Stimulated activated CD4-positive, alpha-beta T cell treated with anti-CD3 and anti-CD28 coated beads, Interleukin-2, amount 100 ng/mL, for 48 hours (primary cell): ENCODE data around the gene CNTN5.

Experiments used
- DNase-seq, 2 donors: peaks; one replicate each; pipeline ENCODE4 v3.0.0-alpha.2; 2020

CNTN5 gene

DNA sequence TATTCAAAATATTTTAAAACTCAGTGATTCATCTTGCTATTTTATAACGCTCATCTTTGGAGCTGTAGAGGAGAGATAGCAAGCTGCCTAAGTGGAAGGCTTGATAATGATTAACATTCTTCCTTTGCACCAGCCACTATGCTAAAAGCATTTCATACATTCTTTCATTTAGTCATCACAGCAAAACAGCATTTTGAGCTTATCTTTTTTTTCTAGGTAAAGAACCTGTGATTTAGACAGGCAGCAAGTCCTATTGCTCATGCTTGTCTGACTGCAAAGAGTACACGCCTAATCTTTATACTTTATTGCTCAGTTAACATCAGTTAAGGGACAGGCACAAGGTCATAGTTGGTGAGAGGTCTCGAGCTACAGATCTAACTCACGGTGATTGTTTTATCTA lies 953.2 kb downstream of the CNTN5 start:
- no peak for DNase-seq

DNA sequence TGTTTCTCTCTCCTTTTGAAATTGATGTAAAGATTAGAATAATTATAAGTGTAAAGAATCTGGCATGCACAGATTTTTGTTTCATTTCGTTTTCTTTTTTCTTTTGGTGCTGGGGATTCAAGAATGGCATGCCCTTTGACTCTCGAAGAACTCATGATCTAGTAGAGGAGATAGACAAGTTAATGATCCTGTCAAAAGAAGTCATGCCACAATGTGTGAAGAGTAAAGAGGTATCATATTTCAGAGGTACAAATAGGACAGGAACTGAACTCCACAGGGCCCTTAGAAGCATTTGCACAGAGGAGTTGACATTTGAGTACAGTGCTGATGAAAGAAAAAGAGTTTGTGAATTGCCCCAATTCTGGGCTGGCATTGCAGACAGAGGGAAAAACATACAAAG lies 958.3 kb downstream of the CNTN5 start:
- no peak for DNase-seq

DNA sequence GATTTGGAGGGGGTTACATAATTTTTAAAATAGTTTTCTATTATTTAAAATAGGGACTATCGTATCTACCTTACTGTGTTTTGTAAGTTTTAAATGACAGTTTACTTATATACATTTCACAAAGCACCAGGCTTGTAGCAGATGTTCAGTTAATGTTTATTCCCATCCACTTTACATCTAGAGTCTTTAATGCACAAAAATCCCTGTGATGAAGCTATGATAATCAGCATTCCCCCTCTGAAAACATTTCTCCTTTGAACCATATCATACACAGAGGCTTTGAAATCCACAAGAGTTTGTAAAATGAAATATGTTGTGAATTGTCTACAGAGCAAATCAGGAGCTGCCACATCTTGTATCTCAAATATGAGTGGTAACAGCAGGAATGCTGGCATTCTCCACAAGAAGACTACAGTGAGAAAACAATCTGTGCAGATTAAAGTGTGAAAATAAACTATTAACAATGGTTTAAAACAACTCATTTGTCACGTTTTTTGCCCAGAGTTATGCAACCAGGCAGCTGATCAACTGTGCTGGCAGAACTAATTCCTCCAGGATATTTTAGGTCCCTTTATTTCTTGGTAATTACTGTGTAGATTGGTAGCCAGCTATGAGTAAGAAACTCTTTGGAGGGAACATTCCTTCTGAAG lies 967.2 kb downstream of the CNTN5 start:
- DNase-seq: no peak

DNA sequence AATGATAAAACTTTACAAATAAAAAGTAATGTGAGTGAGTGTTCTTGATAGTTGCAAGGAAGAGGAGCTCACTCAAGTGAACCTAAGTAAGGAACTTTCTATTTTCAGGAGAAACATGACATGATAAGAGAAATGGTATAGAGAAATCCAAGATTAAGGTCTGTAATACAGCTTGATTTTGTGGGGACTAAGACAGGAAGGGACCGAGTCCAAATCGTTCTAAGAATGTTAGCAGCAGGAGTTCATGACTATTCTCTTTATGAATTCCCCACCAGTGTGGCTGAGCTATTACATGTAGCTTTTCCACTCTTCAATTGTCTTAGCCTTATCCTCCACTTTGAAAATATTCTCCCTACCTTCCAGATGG lies 967.7 kb downstream of the CNTN5 start:
- DNase-seq: no peak

DNA sequence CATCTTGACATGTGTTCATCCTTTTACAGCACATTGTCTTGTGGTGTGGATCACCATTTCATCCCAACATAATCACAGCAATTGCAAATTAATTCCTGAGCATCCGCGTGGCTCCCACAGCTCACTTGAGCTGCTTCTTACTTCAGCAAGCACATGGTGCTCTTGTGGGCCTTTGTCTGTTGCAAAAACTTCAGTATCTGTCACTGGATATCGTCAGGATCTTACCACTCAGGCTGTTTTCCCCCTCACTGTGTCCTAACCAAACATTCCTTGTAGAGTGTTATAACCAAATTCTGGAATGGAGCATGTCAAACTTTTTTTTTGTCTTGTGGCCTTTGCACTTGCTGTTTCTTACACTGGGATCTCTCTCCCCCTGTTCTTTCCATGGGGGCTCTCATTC lies 983.2 kb downstream of the CNTN5 start:
- DNase-seq: no peak

DNA sequence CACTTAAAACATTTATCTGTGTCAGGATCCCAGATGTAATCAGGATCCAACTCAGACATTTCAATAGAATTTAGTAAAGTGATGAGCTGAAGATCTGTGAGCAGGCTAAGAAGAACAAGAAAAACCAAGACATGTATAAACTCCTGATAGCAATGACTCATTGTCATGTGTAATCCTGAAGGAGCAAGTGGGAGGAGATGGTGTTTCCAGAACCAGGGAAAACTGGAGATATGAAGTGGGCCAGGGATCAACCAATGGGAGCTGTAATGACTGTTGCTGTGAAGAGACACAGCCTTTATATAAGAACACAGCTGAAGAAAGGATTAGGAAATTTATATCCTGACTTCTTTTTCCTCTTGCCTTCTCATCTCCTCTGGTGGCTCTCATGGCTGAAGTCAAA lies 983.8 kb downstream of the CNTN5 start:
- no peak for DNase-seq

DNA sequence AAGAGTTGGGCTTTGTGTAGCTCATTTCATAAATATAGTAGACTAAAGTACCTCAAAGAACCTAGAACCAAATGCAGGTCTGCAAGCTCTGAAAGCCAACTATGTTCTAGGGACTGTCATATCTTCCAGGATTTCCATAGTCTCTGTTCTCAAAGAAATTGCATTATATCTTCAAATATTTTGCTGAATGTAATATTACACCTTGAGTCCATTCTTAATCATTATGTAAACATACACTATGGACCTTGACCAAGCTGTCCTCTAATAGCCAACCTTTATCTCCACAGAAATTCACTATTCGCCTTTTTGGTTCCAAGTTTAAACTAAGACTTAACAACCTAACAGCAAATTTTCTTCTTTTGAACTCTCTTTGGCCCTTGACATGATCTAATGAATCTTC lies 987.7 kb downstream of the CNTN5 start:
- no peak for DNase-seq

DNA sequence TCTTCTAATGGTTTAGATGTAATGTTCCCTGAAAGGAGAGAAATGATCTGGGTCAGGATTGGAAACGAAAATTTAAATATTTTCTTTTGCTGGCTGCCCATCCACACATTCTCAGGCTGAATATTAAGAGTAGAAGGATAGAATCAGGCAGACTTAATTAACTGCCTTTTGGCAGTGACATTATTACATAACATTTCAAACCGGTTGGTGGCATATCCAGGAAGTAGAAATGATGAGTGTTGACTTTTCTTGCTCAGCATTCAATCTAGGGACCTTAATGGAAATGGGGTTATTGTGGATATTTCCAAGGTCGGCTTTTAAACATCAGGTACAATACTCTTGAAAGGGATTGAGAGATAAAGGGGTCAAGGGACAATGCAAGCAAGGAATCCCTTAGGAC lies 989.0 kb downstream of the CNTN5 start:
- DNase-seq: no peak

DNA sequence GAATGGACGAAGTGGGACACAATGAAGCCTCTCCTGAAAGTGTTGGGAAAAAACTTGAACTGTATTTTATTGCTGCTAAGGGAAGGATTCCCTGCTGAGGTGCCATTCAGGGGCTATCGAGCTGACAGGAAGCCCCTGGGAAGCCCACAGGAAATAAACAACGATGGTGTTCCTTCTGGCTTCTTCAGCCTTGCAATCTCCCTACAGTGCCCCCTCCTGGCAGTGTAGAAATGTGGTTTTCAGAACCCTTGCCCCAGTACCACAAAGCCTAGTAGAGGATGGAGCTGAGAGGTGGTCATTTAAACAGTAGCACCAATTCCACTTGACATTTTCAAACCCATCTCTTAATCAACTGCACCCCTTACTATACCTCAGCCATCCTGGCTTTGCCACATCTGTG lies 989.6 kb downstream of the CNTN5 start:
- no peak for DNase-seq

DNA sequence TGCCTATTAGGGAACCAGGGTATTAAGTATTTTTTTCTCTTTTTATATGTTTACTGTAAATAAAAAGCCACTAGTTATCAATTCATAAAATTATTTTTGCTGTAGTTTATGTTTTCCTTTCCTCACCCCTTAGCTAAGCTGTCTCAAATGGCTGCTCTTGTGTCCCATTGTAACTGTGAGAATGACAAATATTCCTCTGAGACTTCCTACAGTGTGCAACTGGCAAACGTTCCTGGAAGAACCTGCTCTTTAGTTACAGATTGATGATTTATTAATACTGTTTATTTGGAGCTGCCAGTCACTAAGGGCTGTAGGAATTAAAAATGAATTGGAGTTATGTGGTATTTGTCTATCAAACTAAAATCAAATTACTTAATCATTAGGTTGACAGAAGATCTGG lies 990.9 kb downstream of the CNTN5 start:
- no peak for DNase-seq

DNA sequence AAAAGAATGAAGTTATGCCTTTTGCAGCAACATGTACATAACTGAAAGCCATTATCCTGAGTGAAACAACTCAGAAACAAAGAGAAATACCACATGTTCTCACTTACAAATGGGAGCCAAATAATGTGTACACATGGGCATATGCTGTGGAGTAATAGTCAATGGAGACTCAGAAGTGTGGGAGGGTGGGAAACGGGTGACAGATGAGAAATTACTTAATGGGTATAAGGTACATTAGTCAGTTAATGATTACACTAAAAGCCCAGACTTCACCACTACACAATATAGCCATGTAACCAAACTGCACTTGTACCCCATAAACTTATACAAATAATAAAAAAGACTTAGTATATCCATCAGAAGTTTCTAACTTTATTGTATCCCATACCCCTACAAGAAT lies 992.3 kb downstream of the CNTN5 start:
- no peak for DNase-seq

DNA sequence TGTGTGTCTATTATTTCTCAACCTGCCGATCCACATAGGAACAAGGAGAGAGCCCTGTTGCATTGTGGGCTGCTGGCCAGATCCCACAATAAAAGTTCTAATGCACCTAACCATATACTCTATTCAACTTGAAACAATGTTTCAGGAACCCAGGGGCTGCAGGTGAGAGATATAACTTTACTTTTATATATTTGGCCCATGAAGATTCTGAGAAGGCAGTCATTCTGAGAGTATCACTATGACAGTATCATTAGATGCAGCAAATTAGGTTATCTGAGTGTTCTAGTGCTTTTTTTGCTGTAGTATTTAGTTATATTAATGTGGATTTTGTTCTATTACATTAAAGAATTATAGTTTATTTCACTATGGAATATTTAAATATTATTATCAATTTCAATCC lies 1011.2 kb downstream of the CNTN5 start:
- DNase-seq: no peak

DNA sequence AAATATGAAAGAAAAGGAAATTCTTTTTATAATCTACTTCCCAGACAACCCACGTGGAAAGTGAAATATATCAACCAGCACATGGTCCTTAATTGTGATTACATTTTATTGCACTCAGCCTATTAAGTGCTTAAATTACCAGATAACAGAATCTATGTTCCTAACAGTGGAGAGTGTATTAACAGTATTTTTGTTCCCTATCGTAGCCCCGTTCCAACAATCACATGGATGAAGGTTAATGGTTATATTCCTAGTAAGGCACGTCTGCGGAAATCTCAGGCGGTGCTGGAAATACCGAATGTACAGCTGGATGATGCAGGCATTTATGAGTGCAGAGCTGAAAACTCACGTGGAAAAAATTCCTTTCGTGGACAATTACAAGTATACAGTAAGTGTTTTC lies 1040.3 kb downstream of the CNTN5 start:
- DNase-seq: no peak

DNA sequence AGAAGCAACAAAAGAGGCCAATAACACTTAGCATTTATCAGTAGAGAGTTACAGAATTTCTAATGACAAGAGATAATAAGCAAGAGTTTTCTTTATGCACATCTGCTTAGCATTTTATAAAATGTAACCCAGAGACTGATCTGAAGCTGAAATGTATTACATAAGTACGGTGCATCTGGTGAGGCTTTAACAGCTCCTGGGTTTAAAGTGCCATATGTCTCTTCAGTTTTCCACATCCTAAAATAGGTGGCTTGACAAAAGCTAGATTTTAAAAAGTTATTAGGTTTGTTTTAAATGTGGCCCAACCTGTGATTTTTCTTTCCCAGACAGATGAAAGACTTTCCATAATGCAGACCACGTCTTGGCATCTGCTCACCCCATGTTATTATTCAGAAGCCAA lies 1045.7 kb downstream of the CNTN5 start:
- no peak for DNase-seq

DNA sequence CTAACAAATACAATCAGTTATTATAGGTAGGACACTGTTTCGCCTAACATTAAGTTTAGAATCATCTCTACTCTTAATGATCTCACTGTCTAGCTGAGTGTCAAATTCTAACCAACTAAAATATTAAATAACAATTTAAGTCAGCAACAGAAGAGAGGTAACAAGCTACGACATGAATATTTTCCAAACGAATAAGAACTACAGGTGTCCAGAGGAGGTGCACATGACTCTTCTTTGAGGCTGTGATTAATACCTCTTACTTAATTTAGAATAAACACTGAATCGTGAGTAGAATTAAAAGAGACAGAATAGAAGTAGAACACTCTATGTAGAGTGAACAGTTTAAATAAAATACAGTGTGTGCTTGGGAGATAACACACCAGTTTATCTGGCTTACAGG lies 1047.4 kb downstream of the CNTN5 start:
- DNase-seq: no peak

DNA sequence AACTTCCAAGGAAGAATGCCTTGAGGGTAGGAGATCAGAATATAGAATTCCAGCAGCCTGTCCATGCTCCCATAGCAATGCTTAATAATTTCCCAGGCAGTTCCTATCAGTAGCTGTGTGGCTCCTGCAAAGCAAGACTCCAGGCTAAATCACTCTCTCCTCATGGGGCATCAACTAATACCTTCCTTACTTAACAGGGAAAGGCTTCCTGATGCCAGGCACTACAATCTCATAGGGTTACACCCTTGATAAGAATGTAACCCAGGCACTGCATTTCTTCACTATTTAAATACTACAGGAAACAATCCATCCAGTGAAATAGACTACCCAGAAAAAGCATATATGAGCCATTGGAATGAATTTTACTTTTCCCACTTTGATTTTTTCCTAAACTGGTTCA lies 1051.4 kb downstream of the CNTN5 start:
- DNase-seq: no peak

DNA sequence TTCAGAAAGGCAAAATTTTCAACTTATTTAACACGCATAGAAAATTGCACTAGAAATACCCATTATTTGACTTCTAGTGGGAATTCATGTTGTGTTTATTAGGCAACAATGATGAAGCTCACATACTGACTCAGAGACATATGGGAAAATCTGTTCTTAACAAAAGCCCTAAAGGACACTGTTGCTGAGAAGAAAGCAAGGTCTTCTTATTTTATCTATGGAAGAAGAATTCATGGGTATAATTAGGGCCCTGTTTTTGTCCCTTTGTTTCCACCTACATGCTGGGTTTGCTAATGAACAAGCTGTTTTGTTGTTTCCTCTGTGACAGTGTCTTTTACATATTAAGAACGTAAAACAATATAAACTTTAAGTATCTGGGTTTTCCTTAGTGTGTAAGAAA lies 1059.6 kb downstream of the CNTN5 start:
- DNase-seq: no peak

DNA sequence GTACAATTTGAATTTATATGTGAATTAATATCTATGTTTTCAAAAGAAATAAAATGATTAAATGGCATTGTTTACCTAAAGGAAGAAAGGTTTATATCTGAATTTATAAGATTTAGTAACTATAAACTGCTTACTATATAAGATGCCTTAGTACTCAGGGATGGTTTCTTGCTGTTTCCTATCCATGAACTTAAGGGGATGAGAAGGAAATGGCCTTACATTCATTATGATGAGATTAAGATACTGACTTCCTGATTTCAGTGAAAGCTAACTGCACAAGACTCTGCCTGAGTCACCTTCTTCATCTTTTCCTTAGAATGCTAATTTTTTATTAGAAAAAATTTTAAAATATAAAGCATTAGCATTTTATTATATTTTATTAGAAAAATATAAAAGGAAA lies 1060.1 kb downstream of the CNTN5 start:
- no peak for DNase-seq

DNA sequence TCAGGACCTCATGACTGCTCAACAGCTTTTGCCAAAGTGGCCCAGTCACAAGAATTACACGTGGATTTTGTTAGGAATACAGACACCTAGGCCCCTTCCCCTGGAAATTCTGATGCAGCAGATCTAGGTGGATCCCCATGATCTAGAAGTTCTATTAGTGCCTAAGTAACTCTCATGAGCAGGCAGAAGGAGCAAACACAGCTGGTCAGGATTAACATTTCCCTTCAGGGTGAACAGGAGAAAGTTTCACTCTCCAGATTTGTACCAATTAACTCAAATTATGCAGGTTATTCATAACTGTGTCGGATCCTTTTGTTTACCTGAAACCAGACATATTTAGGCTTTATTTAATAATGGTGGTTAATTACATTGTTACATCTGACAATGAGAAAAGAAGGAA lies 1072.9 kb downstream of the CNTN5 start:
- DNase-seq: no peak

DNA sequence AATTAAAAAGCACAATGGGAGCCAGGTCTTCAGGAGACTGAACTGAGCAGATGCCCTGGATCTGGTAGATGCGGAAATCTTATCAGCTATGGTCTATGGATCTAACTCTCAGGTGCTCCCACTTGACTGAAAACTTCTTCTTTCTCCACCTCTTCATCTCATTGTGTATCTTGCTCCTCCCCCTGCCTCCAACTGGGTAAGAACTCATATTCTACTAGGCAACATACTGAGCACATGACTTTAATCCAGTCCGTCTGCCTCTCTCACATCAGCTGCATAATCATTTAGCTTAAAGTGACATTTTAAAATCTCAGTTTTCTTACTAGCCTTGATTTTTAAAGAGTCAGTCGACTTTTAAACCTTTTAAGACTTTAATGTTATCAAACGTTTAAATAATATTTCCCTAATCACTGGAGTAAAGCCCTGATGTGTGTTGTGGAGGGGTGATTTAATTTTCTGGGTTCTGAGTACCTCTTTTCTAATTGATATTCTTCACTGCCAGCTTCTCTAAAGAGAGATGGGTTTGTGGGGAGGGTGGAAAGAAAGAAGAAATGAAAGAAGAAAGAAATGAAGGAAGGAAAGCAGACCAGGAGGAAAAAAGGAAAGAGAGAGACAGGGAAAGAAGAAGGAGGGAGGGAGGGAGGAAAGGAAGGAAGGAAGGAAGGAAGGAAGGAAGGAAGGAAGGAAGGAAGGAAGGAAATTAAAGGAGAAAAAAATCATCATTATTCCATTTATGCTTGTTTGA lies 1073.5 kb downstream of the CNTN5 start:
- no peak for DNase-seq

DNA sequence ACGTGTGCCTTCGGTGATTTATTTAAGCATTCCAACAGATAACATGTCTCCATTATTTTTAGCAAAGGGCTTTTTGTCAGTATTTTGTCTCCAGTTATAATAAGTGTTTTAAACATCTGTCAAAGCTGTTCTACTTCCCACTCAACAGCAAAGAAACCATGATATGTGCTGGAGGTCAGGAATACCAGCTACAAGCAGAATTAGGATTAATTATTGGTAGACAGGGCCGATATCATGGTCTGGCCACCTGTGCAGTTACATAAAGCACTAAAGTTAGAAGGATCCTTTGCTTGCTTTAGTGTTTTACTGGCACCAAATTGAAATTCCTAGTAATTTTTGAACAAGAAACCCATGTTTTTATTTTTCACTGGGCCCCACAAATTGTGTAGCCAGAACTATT lies 1075.1 kb downstream of the CNTN5 start:
- DNase-seq: no peak

DNA sequence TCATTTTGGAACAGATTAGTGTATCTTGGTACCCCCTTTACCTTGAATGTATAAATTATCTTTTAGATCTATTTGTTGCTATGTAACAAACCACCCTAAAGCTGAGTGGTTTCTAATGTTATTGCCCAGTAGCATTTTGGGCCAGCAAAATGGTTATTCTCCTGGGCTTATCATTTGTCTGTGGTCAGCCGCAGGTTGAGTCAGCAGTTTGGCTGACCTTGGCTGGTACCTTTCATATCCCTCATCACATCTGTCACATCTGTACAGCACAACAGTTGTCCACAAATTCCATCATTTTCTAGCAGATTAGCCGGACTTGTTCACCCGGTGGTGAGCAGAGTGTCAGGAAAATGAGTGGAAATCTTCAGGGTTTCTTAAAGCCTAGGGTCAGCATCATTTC lies 1077.8 kb downstream of the CNTN5 start:
- no peak for DNase-seq

DNA sequence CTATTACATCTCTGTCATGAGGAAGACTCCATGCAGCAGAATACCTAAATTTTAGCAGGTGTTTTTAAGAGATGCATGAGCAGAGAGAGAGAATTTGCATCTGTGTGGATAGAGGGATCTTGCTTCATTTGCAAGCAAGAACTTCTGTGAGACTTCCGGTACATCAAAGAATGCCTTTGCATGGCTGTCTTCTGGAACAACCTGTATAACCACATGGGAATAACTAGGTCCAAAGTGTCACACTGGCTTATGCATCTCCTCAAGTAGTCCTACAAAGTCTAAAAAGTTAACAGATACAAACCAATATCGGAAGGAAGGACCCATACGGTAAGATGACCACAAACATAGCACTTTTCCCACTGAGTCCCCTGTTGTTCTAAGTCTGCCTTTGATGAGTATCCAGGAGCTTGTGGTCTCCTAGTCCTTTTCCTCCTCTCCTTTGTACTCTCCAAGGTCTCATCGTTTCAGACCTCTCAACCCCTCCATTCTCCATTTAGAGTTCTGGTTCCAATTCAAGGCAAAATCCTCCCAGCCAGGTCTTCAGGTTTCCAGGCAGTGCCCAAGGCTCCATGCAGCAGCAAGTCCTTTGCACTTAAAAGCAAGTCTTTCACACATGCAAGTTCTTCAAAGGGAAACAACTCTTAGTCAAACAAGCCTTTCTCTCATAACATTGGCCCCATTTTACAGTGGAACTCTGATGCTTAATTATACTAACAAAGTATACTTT lies 1084.7 kb downstream of the CNTN5 start:
- no peak for DNase-seq

DNA sequence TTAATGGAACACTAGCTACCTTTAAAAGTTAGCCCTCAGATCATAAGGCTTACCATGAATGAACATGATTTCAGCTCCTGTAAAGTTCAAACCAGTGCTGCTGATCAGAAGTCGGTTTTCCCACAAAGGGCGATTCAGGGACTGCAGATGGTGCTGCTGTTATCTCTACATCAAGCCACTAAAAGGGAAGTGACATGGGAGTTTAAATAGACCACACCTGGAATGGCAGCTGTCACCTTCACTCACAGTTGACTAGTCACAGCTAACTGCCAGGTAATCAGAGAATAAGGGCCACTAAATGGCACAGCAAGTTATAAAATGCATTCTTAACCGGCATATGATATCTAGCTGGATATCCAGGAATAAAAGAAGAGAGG lies 1085.2 kb downstream of the CNTN5 start:
- DNase-seq: no peak

DNA sequence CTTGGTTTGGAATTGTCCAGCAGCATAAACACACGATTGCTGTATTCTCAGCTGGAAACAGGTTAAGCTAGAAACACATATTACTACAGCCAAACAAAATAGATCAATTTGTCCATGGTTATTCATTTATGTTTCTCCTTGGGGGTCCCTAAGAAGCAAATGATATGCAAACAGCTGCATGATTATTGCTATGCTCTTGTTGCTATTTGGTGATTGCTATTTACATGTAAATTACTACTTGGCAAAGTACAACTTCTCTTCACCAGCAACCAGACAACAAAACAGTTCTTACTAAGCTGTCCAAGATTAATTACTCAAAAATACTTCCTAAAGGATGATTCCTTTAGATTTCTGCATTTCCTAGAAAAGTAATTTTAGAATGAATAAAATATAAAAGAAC lies 1098.4 kb downstream of the CNTN5 start:
- DNase-seq: no peak
